Testis (tissue), 3 donors: Measurements from ENCODE around the gene ERP27. TPM values are rescaled to one million over a fixed set of nuclear protein-coding genes. Genes with fewer than 3 reads are reported as not detected.

ENCODE experiments used
- DNase-seq: peaks from one replicate; pipeline ENCODE4 v3.0.0-alpha.2; 2019
- H3K27ac ChIP-seq, 2 donors: fragments of 200-600 bp; sonication (generic); one replicate each; pipeline ENCODE4 v1.5.1; 2019
- H3K27me3 ChIP-seq: fragments of 200-600 bp; sonication (generic); one replicate; pipeline ENCODE4 v1.5.1; 2019
- H3K36me3 ChIP-seq: fragments of 200-600 bp; sonication (generic); one replicate; pipeline ENCODE4 v1.5.1; 2017; ENCODE audit warnings: low read depth; ENCODE audit errors: missing control alignments
- H3K4me1 ChIP-seq: fragments of 200-600 bp; sonication (generic); one replicate; pipeline ENCODE4 v1.5.1; 2019
- H3K4me3 ChIP-seq, 2 donors: fragments of 200-600 bp; sonication (generic); one replicate each; pipeline ENCODE4 v1.5.1; 2017 to 2019
- H3K9me3 ChIP-seq: fragments of 200-600 bp; sonication (generic); one replicate; pipeline ENCODE4 v1.5.1; 2017
- CTCF ChIP-seq, 3 experiments: fragments of 450-650 bp in 2 of 3; fragments of 200-600 bp in 1 of 3; sonication (generic) in 1 of 3; IDR thresholded peaks; one replicate each; pipeline ENCODE4 v1.5.1; 2016 to 2019; ENCODE audit warnings: antibody characterized with exemption in 3 of 3, mild to moderate bottlenecking in 2 of 3, moderate library complexity in 1 of 3
- POLR2A ChIP-seq: fragments of 450-650 bp; IDR thresholded peaks from one replicate; pipeline ENCODE4 v1.6.1; 2017; ENCODE audit warnings: antibody characterized with exemption, mild to moderate bottlenecking, moderate library complexity
- WGBS, 2 donors: methylation state at CpG; one replicate each; pipeline ENCODE4 v1.1.5; 2018; 5-methylcytosine and 5-hydroxymethylcytosine counted together
- intact Hi-C: fragments of 100-400 bp; cut with DNase I; formaldehyde crosslinking; loops from one replicate; pipeline ENCODE4 v1.15.1; 2023; ENCODE audit warnings: low total_unique reads
- polyA plus RNA-seq: library from polyadenylated mRNA; stranded (reverse); fragments of 350-450 nt; fragmentation: Illumina TruSeq; extraction: RNeasy Lipid Tissue Mini Kit (QIAGEN cat#74804); gene quantifications from one replicate; pipeline ENCODE4 v1.2.3, GENCODE V29; 2014; ENCODE audit warnings: low read depth, low replicate concordance; ENCODE audit not compliant: insufficient read depth
- total RNA-seq, 2 donors: library from RNA; depleted of rRNA; stranded (reverse); fragments of >200 nt; gene quantifications; one replicate each; pipeline ENCODE4 v1.2.3, GENCODE V29; 2016

Gene ERP27
- total and polyA plus RNA-seq, 3 donors from 2014 or later, result 0.12 to 0.39 (median 0.34) TPM

DNA sequence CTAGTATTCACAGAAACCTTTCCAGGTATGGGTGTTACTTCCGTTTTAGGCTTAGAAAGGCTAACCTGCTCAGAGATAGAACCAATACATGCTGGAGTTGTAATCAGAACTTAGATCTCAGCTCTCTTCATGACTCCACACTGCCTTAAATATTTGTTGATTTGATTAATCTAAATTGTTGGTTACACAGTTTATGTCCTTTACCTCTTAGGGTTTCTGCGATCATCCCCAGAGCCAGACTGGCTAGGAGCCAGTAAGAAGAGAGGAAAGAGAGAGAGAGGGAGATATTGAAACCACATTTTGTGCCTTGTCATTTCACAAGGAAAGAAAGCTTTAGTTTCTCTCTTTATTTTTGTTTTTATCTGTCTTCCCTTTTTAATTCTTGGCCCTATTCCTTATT, 35.9 kb downstream of the ERP27 start:
- Histone ChIP-seq H3K4me3 (no peak overlapping the region), H3K36me3 (no peaks in the 10 kb centered on the region), H3K27me3 (no peaks in the 10 kb centered on the region), H3K9me3 (no peaks in the 10 kb centered on the region), H3K27ac (peak overlapping the region in 1 of 2 donors; percentile 38), H3K4me1 (peaks cover 15% of the 10 kb centered on the region)
- TF ChIP-seq CTCF (IDR thresholded peaks at IDR 0.05) (no peak), POLR2A (no peak)
- WGBS, 2 donors, result 57 to 64% methylated on average over 2 of the region's 2 CpGs
- intact Hi-C loops, result no loop called here
- no peak for DNase-seq

DNA sequence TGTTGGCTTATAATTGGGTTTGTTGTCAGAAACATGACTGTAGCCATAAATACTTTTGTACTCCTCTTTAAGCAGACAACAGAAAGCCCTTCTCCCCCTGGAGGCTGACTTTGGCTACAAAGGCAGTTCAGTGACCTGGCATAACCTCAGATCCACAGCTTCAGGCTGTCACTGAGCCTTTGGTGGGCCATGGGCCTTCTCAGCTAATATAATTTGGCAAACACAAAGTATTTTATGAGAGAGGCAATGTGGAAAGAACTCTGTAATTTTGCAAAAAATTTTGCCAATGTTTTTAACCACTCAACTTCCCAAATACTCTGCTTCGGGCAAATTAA, 37.1 kb downstream of the ERP27 start:
- intact Hi-C loops, result no loop called here
- peaks cover 15% of the 10 kb centered on the region for H3K4me1 ChIP-seq

DNA sequence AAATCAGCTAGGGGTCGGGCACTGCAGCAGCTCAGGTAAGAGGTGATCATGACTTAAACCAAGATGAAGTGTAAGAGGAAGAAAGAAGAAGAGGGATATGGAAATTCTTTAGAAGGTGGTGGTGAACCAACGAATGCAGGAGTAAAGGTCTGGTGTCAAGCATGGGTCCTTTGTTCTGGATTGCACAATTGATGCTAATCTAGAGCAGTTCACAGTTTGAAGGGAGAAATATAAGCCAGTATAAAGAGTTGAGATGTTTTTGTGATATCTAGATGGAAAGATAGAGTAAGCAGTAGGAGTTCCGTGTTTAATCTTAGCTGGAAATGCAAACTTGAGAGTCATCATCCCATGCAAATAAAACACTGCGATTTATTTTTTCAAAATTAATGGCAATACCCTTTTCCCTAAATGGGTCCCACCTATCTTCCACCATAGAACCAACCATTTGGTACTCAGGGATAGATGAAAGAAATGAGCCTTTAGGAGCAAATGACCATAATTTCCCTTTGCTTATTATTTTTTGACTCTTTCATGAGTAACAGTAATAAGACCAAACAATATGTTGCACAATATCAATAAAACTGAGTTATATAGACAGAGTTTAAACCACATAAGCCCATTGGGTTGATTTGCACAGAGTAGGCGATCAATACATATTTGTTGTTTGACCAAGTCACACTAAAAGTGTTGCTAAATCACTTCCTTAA, 37.7 kb downstream of the ERP27 start:
- DNase-seq, result no peak
- TF ChIP-seq POLR2A, result no peak
- no peak for TF ChIP-seq CTCF (IDR thresholded peaks at IDR 0.05)
- 90 to 91% methylated on average over 5 of the region's 5 CpGs for WGBS, 2 donors
- Histone ChIP-seq H3K36me3 (no peaks in the 10 kb centered on the region), H3K4me3 (no peak overlapping the region), H3K27ac (no peak overlapping the region), H3K4me1 (peaks cover 15% of the 10 kb centered on the region), H3K27me3 (no peaks in the 10 kb centered on the region), H3K9me3 (no peaks in the 10 kb centered on the region)
- intact Hi-C loops, result no loop called here

More for the DNA sequence above, 37.1 kb downstream of the ERP27 start:
- Histone ChIP-seq H3K27ac (peak overlapping the region in 1 of 2 donors; percentile 9), H3K9me3 (no peaks in the 10 kb centered on the region), H3K4me3 (no peak overlapping the region), H3K27me3 (no peaks in the 10 kb centered on the region), H3K36me3 (no peaks in the 10 kb centered on the region)
- DNase-seq, result peak; percentile 33
- 54 to 62% methylated on average over 1 of the region's 1 CpG for WGBS, 2 donors
- no peak for TF ChIP-seq CTCF (IDR thresholded peaks at IDR 0.05)
- TF ChIP-seq POLR2A, result no peak

- Histone ChIP-seq H3K9me3 (no peaks in the 10 kb centered on the region), H3K27me3 (no peaks in the 10 kb centered on the region), H3K4me3 (no peak overlapping the region), H3K27ac (peak overlapping the region in 1 of 2 donors; percentile 12), H3K36me3 (no peaks in the 10 kb centered on the region), H3K4me1 (peaks cover 17% of the 10 kb centered on the region)
- intact Hi-C loops, result loop anchor here (10.0 kb wide), 2 partner anchors 48 to 52 kb away; partner anchors contain the start of gene ART4
- 51 to 52% methylated on average over 7 of the region's 7 CpGs for WGBS, 2 donors
- no peak for DNase-seq
- TF ChIP-seq CTCF (IDR thresholded peaks at IDR 0.05), result no peak
- TF ChIP-seq POLR2A, result no peak
Measured at GRCh38 chr12:14896521-14897169, 41.7 kb downstream of the ERP27 start.
